NCI-H526 (cell line): ENCODE data around the gene SLC24A4.

Experiments
- DNase-seq, 2 experiments: peaks; one replicate each; lab custom pipeline; 2025; lab: John Stamatoyannopoulos, UW

Gene SLC24A4

GRCh38 chr14:92544051-92544720, 221.2 kb downstream of the SLC24A4 start:
- no peak for DNase-seq

- DNase-seq = no peak
Observed at GRCh38 chr14:92546347-92547053, 223.5 kb downstream of the SLC24A4 start.

GRCh38 chr14:92549105-92549858, 226.3 kb downstream of the SLC24A4 start:
- DNase-seq = no peak

GRCh38 chr14:92549859-92550230, 226.9 kb downstream of the SLC24A4 start:
- peak in 1 of 2 experiments; percentile 28 for DNase-seq
